ENCODE measurements around the gene PDE4A.

- TF ChIP-seq POLR2A (IDR thresholded peaks at IDR 0.05) = no peak
- TF ChIP-seq CTCF (IDR thresholded peaks at IDR 0.05) = no peak
These were observed 44.1 kb downstream of the PDE4A start for GRCh38 chr19:10464456-10464855.

All from adrenal gland (tissue), 5 donors.